Measurements from ENCODE around the gene PARP3. TPM values are rescaled to one million over a fixed set of nuclear protein-coding genes. Genes with fewer than 3 reads are reported as not detected.

PARP3 gene
- total RNA-seq, 4 donors from 2014 or later: 32.1 to 50.8 (median 47.1) TPM

GRCh38 chr3:51955893-51956770, 14.0 kb downstream of the PARP3 start:
- H3K27me3 ChIP-seq: no peaks in the 10 kb centered on the region
- H3K27ac ChIP-seq: peak overlapping the region in 2 of 3 donors; percentile 21 to 33
- no peaks in the 10 kb centered on the region for H3K36me3 ChIP-seq
- WGBS, 2 donors: 0% methylated on average over 3 of the region's 97 CpGs; no CpG with 5 or more reads in 1 of the 2 donors
- intact Hi-C loops (cut with DNase I): no loop called here
- H3K4me1 ChIP-seq: peaks cover 5 to 19% of the 10 kb centered on the region in 2 donors
- no peaks in the 10 kb centered on the region for H3K9me3 ChIP-seq
- H3K4me3 ChIP-seq (replicated peaks in 1 of 3): peak overlapping the region in 1 of 3 donors; percentile 30
- DNase-seq: peak; percentile 61 to 63
- TF ChIP-seq POLR2A (IDR thresholded peaks at IDR 0.05): no peak
- TF ChIP-seq CTCF (IDR thresholded peaks at IDR 0.05): peak in 5 of 6 experiments; percentile 14 to 45 (median 18)

GRCh38 chr3:51957520-51958205, 15.5 kb downstream of the PARP3 start:
- no peak overlapping the region for H3K27ac ChIP-seq
- H3K4me1 ChIP-seq: peaks cover 5 to 19% of the 10 kb centered on the region in 2 donors
- DNase-seq: no peak
- H3K4me3 ChIP-seq (replicated peaks in 1 of 3): no peak overlapping the region
- no peaks in the 10 kb centered on the region for H3K9me3 ChIP-seq
- TF ChIP-seq POLR2A (IDR thresholded peaks at IDR 0.05): no peak
- TF ChIP-seq CTCF (IDR thresholded peaks at IDR 0.05): no peak
- WGBS, 2 donors: 95 to 97% methylated on average over 11 to 14 of the region's 15 CpGs
- H3K27me3 ChIP-seq: no peaks in the 10 kb centered on the region
- intact Hi-C loops (cut with DNase I): no loop called here
- H3K36me3 ChIP-seq: no peaks in the 10 kb centered on the region

GRCh38 chr3:51958603-51959521, 16.7 kb downstream of the PARP3 start:
- no peak for DNase-seq
- Histone ChIP-seq H3K4me1 (peaks cover 5 to 19% of the 10 kb centered on the region in 2 donors), H3K27ac (no peak overlapping the region), H3K27me3 (no peaks in the 10 kb centered on the region), H3K4me3 (replicated peaks in 1 of 3) (no peak overlapping the region), H3K9me3 (no peaks in the 10 kb centered on the region), H3K36me3 (no peaks in the 10 kb centered on the region)
- intact Hi-C loops (cut with DNase I): no loop called here
- TF ChIP-seq CTCF (IDR thresholded peaks at IDR 0.05) (no peak), POLR2A (IDR thresholded peaks at IDR 0.05) (no peak)
- 89 to 98% methylated on average over 17 to 19 of the region's 20 CpGs for WGBS, 2 donors

- H3K36me3 ChIP-seq: no peaks in the 10 kb centered on the region
- 93 to 97% methylated on average over 5 to 7 of the region's 7 CpGs for WGBS, 2 donors
- no peaks in the 10 kb centered on the region for H3K27me3 ChIP-seq
- peaks cover 5 to 19% of the 10 kb centered on the region in 2 donors for H3K4me1 ChIP-seq
- DNase-seq: no peak
- H3K9me3 ChIP-seq: no peaks in the 10 kb centered on the region
- H3K4me3 ChIP-seq (replicated peaks in 1 of 3): no peak overlapping the region
- no peak overlapping the region for H3K27ac ChIP-seq
- intact Hi-C loops (cut with DNase I): no loop called here
- no peak for TF ChIP-seq CTCF (IDR thresholded peaks at IDR 0.05)
- TF ChIP-seq POLR2A (IDR thresholded peaks at IDR 0.05): no peak
Measured at GRCh38 chr3:51959651-51960050, 17.5 kb downstream of the PARP3 start.

All from thyroid gland (tissue), 4 donors.